ENCODE data around the gene PEX14. TPM values are rescaled to one million over a fixed set of nuclear protein-coding genes. Genes with fewer than 3 reads are reported as not detected.

PEX14 gene
- total and polyA plus RNA-seq, 2 experiments from 2014 or later, result 10.0 to 20.9 TPM

DNA sequence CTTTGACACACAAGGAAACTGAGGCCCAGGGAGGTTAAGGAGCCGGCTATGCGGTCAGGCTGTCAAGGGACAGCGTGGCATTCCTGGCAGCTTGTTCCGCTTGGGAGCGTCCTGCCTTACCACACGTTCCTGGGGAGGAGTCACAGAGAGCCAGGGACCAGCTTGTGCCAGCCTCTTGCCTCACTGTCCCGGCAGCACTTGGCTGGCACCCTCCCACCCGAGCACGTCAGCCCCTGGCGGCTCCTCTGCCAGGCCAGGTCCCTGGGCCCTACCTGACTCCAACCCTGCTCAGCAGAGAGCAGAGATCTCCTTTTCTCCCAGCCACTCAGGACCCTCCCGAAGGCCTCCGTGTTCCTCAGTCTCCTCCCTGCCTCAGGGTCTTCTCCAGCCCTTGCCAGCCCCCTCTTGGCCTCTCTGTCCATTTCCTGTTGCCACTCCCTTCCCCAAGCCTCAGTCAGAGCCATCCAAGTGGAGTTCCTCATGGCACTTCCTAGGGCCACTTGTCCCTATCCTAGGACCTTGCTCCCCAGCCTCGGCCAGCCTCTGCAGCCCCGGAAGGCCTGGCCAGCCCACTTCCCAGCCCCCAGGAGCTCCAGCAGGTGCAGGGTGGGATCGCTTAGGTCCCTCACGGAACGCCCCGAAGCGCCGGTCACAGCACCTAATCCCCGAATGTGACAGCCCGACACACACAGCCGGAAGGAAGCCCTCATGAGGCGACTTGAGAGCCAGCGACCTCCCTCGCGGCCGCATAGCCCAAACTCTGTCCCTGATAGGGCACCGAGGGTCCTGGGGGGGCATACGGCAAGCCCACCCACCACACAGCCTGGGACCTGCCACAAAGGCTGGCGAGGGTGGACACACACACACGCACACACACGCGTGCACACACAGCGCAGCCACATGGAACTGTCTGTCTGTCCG lies 191.4 kb downstream of the PEX14 start:
- H3K27ac ChIP-seq, result no peak overlapping the region
- no peak for DNase-seq (ENCODE audit: low spot score)
- H4K20me1 ChIP-seq (ENCODE audit: insufficient read depth, poor library complexity, severe bottlenecking), result no peaks in the 10 kb centered on the region
- no peak overlapping the region for H2AFZ ChIP-seq
- peaks cover 28% of the 10 kb centered on the region for H3K4me1 ChIP-seq (ENCODE audit: insufficient read depth)
- H3K9me2 ChIP-seq (replicated peaks; ENCODE audit: insufficient read depth), result no peaks in the 10 kb centered on the region
- H3K9me3 ChIP-seq (ENCODE audit: low read depth), result no peaks in the 10 kb centered on the region
- WGBS (ENCODE audit: low lambda C conversion rate, missing lambda C conversion rate), result 95% methylated on average over 33 of the region's 36 CpGs
- no peak for TF ChIP-seq EZH2phosphoT487 (IDR thresholded peaks at IDR 0.05; ENCODE audit: low read depth, severe bottlenecking, unreplicated experiment)
- no peak for TF ChIP-seq EZH2 (IDR thresholded peaks at IDR 0.05; ENCODE audit: borderline replicate concordance)
- no peak for TF ChIP-seq CTCF (IDR thresholded peaks at IDR 0.05; ENCODE audit: poor library complexity)
- no peak overlapping the region for H3K4me2 ChIP-seq
- no peaks in the 10 kb centered on the region for H3K27me3 ChIP-seq
- H3K4me3 ChIP-seq, result no peak overlapping the region
- no peaks in the 10 kb centered on the region for H3K36me3 ChIP-seq (replicated peaks; ENCODE audit: insufficient read depth, low read depth)
- no peaks in the 10 kb centered on the region for H3K79me2 ChIP-seq

DNA sequence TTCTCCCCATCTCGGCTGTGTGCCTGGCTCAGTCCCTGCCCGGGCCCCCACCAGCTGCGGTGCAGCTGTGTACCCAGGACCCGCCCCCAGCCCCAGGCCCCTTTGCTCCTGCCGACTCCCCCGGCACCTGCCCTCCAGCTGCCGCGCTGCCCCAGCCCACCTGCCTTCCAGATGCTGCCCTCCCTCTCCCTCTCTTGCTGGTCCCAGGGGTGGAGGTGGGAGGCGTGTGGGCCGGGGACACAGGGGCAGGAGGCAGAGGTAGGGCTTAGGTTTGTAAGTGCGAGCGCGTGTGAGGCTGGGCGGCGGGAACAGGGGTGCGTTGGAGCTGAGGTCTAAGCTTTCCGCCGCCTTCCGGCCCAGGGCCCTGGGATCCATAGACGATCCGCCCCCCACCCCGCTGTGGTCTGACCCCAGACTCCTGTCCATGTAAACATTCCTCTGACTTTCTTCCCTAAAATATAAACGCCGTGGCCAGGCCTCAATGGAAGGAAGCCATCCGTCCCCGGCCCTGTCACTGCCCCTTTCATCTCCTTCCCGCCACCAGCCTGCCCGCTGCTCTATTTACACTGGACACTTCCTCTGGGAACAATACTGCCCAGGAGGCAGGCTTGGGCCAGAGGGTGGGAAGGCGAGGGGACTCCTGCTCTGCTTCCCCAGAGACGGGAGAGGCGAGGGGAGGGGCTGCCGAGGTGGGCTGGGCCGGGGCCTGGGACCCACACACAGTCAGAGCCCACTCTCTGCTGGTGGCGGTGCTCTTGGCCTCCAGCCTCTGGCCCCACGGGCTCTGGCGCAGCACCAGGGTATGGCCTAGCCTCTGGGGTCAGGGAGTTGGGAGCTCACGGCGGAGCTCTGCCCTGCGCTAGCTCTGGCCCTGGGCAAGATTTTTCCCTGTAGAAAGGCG lies 193.4 kb downstream of the PEX14 start:
- Histone ChIP-seq H4K20me1 (ENCODE audit: insufficient read depth, poor library complexity, severe bottlenecking) (no peaks in the 10 kb centered on the region), H3K27me3 (no peaks in the 10 kb centered on the region), H3K9me2 (replicated peaks; ENCODE audit: insufficient read depth) (no peaks in the 10 kb centered on the region), H2AFZ (no peak overlapping the region), H3K4me1 (ENCODE audit: insufficient read depth) (peaks cover 45% of the 10 kb centered on the region), H3K9me3 (ENCODE audit: low read depth) (no peaks in the 10 kb centered on the region), H3K36me3 (replicated peaks; ENCODE audit: insufficient read depth, low read depth) (no peaks in the 10 kb centered on the region), H3K4me3 (no peak overlapping the region), H3K79me2 (peaks cover 4% of the 10 kb centered on the region), H3K4me2 (peak overlapping the region; percentile 27), H3K27ac (no peak overlapping the region)
- DNase-seq (ENCODE audit: low spot score), result peak; percentile 31
- WGBS (ENCODE audit: low lambda C conversion rate, missing lambda C conversion rate), result 63% methylated on average over 31 of the region's 40 CpGs
- TF ChIP-seq EZH2phosphoT487 (IDR thresholded peaks at IDR 0.05; ENCODE audit: low read depth, severe bottlenecking, unreplicated experiment) (no peak), CTCF (IDR thresholded peaks at IDR 0.05; ENCODE audit: poor library complexity) (no peak), EZH2 (IDR thresholded peaks at IDR 0.05; ENCODE audit: borderline replicate concordance) (no peak)

- DNase-seq (ENCODE audit: low spot score), result no peak
- 90% methylated on average over 11 of the region's 12 CpGs for WGBS (ENCODE audit: low lambda C conversion rate, missing lambda C conversion rate)
- peaks cover 13% of the 10 kb centered on the region for H3K79me2 ChIP-seq
- no peak overlapping the region for H3K27ac ChIP-seq
- H3K4me1 ChIP-seq (ENCODE audit: insufficient read depth), result peaks cover 49% of the 10 kb centered on the region
- TF ChIP-seq CTCF (IDR thresholded peaks at IDR 0.05; ENCODE audit: poor library complexity), result no peak
- no peak for TF ChIP-seq EZH2phosphoT487 (IDR thresholded peaks at IDR 0.05; ENCODE audit: low read depth, severe bottlenecking, unreplicated experiment)
- no peak for TF ChIP-seq EZH2 (IDR thresholded peaks at IDR 0.05; ENCODE audit: borderline replicate concordance)
- H3K4me3 ChIP-seq, result no peak overlapping the region
- H4K20me1 ChIP-seq (ENCODE audit: insufficient read depth, poor library complexity, severe bottlenecking), result no peaks in the 10 kb centered on the region
- H3K4me2 ChIP-seq, result no peak overlapping the region
- no peaks in the 10 kb centered on the region for H3K27me3 ChIP-seq
- H3K36me3 ChIP-seq (replicated peaks; ENCODE audit: insufficient read depth, low read depth), result no peaks in the 10 kb centered on the region
- no peaks in the 10 kb centered on the region for H3K9me3 ChIP-seq (ENCODE audit: low read depth)
- no peak overlapping the region for H2AFZ ChIP-seq
- H3K9me2 ChIP-seq (replicated peaks; ENCODE audit: insufficient read depth), result no peaks in the 10 kb centered on the region
Observed at GRCh38 chr1:10669570-10669969, 194.8 kb downstream of the PEX14 start.

Data from hepatocyte (in vitro differentiated cells).